Stimulated activated effector memory CD8-positive, alpha-beta T cell treated with anti-CD3 and anti-CD28 coated beads, Interleukin-12 subunit alpha, Interleukin-12 subunit beta, amount 100 ng/mL, for 72 hours (primary cell): Measurements from ENCODE around the gene F11R.
"Not testable (repeated sequence)": the region's sequence is repeated elsewhere in the genome, so short reads cannot be mapped to it uniquely, and the experiment has no call there.

Experiments used
- ATAC-seq: fragments of 150-1000 bp; cut with Tn5 transposase; 2 replicates; pipeline ENCODE4 v1.10.0; 2021
- DNase-seq, 2 donors: peaks; one replicate each; pipeline ENCODE4 v3.0.0; 2021 to 2022; ENCODE audit warnings: low spot score in 2 of 2
- H3K27ac Mint-ChIP-seq: one replicate; pipeline ENCODE4 v1.8.0; 2022; ENCODE audit warnings: mild to moderate bottlenecking, mixed read lengths
- H3K36me3 Mint-ChIP-seq: one replicate; pipeline ENCODE4 v1.8.0; 2022; ENCODE audit warnings: mild to moderate bottlenecking, mixed read lengths
- H3K4me1 Mint-ChIP-seq: one replicate; pipeline ENCODE4 v1.8.0; 2022; ENCODE audit warnings: mixed read lengths
- H3K4me3 Mint-ChIP-seq: one replicate; pipeline ENCODE4 v1.8.0; 2022; ENCODE audit warnings: mild to moderate bottlenecking, mixed read lengths
- H3K9me3 Mint-ChIP-seq: one replicate; pipeline ENCODE4 v1.8.0; 2022; ENCODE audit warnings: mixed read lengths

F11R gene

GRCh38 chr1:160978510-160978927, 42.4 kb downstream of the F11R start:
- H3K36me3 Mint-ChIP-seq = peaks cover 4% of the 10 kb centered on the region
- ATAC-seq (no peak), DNase-seq (no peak)
- no peaks in the 10 kb centered on the region for H3K9me3 Mint-ChIP-seq
- no peak overlapping the region for H3K27ac Mint-ChIP-seq
- H3K4me3 Mint-ChIP-seq = no peak overlapping the region
- H3K4me1 Mint-ChIP-seq = peaks cover 15% of the 10 kb centered on the region

DNA sequence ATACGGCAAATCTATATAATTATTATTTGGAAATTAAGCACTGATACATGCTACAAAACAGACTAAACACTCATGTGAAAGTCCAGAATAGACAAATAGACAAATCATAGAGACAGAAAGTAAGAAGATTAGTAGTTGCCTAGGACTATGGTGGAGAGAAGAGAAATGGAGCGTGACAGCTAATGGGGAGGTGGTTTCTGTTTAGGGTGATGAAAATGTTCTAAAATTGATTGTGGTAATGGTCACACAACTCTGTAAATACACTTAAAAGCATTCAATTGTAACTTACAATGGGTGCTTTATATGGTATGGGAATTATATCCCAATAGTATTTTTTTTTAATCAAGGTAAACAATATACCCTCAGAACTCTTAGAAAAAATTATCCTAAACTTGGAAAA, 45.9 kb downstream of the F11R start:
- DNase-seq = no peak
- peaks cover 8% of the 10 kb centered on the region for H3K4me1 Mint-ChIP-seq
- no peaks in the 10 kb centered on the region for H3K36me3 Mint-ChIP-seq
- no peak for ATAC-seq
- H3K4me3 Mint-ChIP-seq = no peak overlapping the region
- H3K9me3 Mint-ChIP-seq = no peaks in the 10 kb centered on the region
- no peak overlapping the region for H3K27ac Mint-ChIP-seq

- Mint-ChIP-seq H3K27ac (no peak overlapping the region), H3K4me1 (peaks cover 8% of the 10 kb centered on the region), H3K4me3 (no peak overlapping the region), H3K9me3 (no peaks in the 10 kb centered on the region), H3K36me3 (no peaks in the 10 kb centered on the region)
- no peak for DNase-seq
- ATAC-seq = no peak
These were observed 47.5 kb downstream of the F11R start for GRCh38 chr1:160973491-160973890.

GRCh38 chr1:160972939-160973338, 48.0 kb downstream of the F11R start:
- DNase-seq (no peak), ATAC-seq (no peak)
- Mint-ChIP-seq H3K4me1 (peaks cover 8% of the 10 kb centered on the region), H3K27ac (no peak overlapping the region), H3K4me3 (no peak overlapping the region), H3K36me3 (no peaks in the 10 kb centered on the region), H3K9me3 (no peaks in the 10 kb centered on the region)

GRCh38 chr1:160971618-160972056, 49.3 kb downstream of the F11R start:
- no peak overlapping the region for H3K27ac Mint-ChIP-seq
- no peaks in the 10 kb centered on the region for H3K9me3 Mint-ChIP-seq
- peaks cover 8% of the 10 kb centered on the region for H3K4me1 Mint-ChIP-seq
- H3K36me3 Mint-ChIP-seq = no peaks in the 10 kb centered on the region
- no peak overlapping the region for H3K4me3 Mint-ChIP-seq
- DNase-seq = no peak
- peak; percentile 97 for ATAC-seq

DNA sequence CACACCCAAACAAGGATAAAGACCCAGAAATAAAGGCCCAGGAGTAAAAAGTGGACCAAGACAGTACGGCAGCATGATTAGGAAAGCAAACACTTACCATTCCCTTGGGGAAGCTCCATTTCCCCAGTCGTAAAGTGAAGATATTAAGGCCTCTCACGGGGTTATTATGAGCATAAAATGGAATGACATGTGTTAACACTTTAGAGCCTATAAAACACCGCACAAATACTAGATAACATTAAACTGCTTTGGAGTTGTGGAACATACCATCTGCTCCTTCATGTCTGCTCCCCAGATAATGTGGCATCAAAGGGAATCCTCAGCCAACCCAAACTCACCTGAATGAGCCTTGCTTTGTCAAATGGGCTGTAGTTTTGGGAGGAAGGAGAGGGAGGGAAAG, 57.4 kb downstream of the F11R start:
- no peak overlapping the region for H3K27ac Mint-ChIP-seq
- H3K4me3 Mint-ChIP-seq = no peak overlapping the region
- no peak for DNase-seq
- no peak for ATAC-seq
- no peaks in the 10 kb centered on the region for H3K9me3 Mint-ChIP-seq
- H3K36me3 Mint-ChIP-seq = no peaks in the 10 kb centered on the region
- H3K4me1 Mint-ChIP-seq = no peaks in the 10 kb centered on the region

DNA sequence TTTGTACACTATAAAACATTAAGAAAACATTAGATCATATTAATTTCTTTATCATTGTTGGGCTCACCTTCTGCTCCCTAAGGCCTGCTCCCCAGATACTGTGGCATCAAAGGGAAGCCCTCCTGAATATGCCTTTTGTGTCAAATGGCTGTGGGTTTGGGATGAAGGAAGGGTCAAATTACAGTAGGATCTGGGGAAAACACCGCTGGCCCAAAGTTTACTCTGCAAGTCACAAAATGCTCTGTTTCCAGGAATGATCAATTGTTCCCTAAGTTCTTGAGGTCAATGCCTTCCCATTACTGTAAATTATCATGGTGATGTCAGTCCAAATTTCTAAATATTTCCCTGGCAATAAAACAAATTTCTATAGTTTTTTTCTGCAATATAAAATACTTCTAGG, 59.5 kb downstream of the F11R start:
- H3K4me3 Mint-ChIP-seq = no peak overlapping the region

DNA sequence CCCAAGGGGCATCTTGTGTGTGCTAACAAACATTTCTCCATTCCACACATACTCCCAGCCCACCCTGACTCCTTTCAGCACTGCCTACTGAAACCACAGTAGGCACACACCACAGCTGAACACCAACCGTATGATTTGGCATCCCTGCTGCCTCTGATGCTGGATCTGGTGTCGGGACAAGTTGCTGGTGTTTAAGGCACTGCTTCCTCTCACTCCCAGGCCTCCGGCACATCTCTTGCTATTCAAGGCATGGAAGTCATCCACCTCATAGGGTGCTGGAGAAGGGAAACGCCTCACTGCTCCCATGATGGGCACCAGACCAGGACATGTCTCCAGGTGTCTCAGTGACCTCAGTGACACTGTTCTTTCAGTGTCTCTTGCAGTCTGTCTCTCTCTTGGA, 64.0 kb downstream of the F11R start:
- no peak overlapping the region for H3K27ac Mint-ChIP-seq
- no peaks in the 10 kb centered on the region for H3K36me3 Mint-ChIP-seq
- no peak overlapping the region for H3K4me3 Mint-ChIP-seq
- peaks cover 6% of the 10 kb centered on the region for H3K4me1 Mint-ChIP-seq
- no peaks in the 10 kb centered on the region for H3K9me3 Mint-ChIP-seq
- no peak for ATAC-seq
- DNase-seq = no peak

More for the DNA sequence above, 59.5 kb downstream of the F11R start:
- ATAC-seq = no peak
- H3K4me1 Mint-ChIP-seq = no peaks in the 10 kb centered on the region
- no peaks in the 10 kb centered on the region for H3K9me3 Mint-ChIP-seq
- no peaks in the 10 kb centered on the region for H3K36me3 Mint-ChIP-seq
- DNase-seq = no peak
- no peak overlapping the region for H3K27ac Mint-ChIP-seq

DNA sequence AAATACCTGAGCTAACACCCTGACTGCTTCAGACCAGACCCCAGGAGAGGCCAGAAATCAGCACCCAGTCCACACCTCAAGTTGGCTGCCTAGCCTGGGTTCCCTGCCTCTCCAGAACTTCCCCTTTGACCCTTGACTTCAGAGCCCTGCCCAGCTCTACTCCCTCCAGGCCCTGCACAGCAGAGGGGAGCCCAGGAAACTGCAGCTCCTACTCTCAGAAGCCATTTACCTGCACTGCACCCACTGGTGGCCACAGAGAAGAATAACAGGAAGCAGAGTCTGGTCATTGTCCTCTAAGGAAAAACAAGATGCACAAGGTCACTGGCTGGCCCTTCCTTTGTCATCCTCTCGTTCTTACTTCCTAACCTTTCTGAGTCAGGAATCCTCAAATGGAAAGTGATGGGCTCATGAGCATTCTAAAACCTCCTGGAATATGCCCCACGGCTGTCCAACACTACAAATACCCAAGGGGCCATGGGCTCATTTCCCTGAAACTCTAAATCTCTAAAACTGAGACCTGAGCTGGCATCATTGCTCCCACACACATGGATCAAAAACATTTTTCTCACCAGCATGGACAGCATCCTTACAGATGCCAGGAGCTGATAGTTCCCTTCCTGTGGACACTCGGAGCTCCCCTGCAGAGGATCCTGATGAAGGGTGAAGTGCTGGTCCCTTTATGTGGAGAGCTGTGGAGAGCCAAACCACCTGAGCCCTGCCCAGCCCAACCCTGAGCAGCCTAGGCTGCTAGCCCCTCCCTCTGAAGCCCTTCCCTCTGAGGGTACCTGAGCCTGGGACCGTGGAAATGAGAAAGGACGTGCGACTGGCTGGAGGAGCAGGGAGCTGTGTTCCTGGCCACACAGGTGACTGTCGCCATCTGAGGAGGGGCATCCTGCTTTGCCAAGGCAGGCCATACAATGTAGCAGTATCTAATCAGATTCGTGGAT, 66.5 kb downstream of the F11R start, which contains the start of gene ITLN2:
Gene ITLN2 (minus strand): TSS at position 652 of the 947 bp plus-strand sequence. CDS start 68 bp downstream, at position 584.
- DNase-seq (peak in 1 of 2 donors; percentile 66), ATAC-seq (peak; percentile 76)
- Mint-ChIP-seq H3K4me1 (peaks cover 11% of the 10 kb centered on the region), H3K9me3 (no peaks in the 10 kb centered on the region), H3K4me3 (no peak within 1 kb of the TSS), H3K27ac (no peak within 1 kb of the TSS), H3K36me3 (no peaks in the 10 kb centered on the region)

- Mint-ChIP-seq H3K4me1 (peaks cover 18% of the 10 kb centered on the region), H3K27ac (peak overlapping the region; percentile 69), H3K4me3 (no peak overlapping the region), H3K36me3 (no peaks in the 10 kb centered on the region), H3K9me3 (no peaks in the 10 kb centered on the region)
- DNase-seq (no peak), ATAC-seq (no peak)
These were observed 67.9 kb downstream of the F11R start for GRCh38 chr1:160953030-160953429.

- no peak for ATAC-seq
- no peaks in the 10 kb centered on the region for H3K36me3 Mint-ChIP-seq
- no peaks in the 10 kb centered on the region for H3K9me3 Mint-ChIP-seq
- no peak overlapping the region for H3K4me3 Mint-ChIP-seq
- no peak overlapping the region for H3K27ac Mint-ChIP-seq
- no peak for DNase-seq
- H3K4me1 Mint-ChIP-seq = peaks cover 18% of the 10 kb centered on the region
These were observed 68.8 kb downstream of the F11R start for GRCh38 chr1:160952129-160952510.

GRCh38 chr1:160951443-160952128, 69.4 kb downstream of the F11R start:
- DNase-seq (peak; percentile 49 to 82), ATAC-seq (peak; percentile 92)
- H3K36me3 Mint-ChIP-seq = no peaks in the 10 kb centered on the region

DNA sequence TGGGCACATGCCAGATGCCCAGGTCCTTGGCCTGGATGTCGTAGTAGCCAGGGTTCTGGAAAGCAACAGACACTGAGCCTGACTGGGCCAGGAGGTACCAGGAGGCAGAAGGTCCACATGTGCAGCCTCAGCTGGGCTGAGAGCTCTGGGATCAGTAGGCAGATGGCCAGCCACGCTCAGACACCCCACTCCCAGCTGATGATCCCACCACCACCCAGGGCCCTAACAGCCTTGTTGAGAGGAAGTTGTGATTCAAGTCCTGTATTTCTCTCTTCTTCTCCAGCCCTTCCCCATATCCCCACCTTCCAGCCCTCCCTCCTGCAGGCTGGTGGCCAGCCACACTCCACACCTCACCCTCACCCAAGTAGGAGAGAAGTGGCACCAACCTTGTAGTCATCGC, 70.3 kb downstream of the F11R start:
- no peak overlapping the region for H3K27ac Mint-ChIP-seq
- H3K4me3 Mint-ChIP-seq = no peak overlapping the region
- peaks cover 18% of the 10 kb centered on the region for H3K4me1 Mint-ChIP-seq
- ATAC-seq (no peak), DNase-seq (no peak)
- H3K9me3 Mint-ChIP-seq = no peaks in the 10 kb centered on the region
- no peaks in the 10 kb centered on the region for H3K36me3 Mint-ChIP-seq

More at GRCh38 chr1:160951443-160952128, 69.4 kb downstream of the F11R start:
- Mint-ChIP-seq H3K4me3 (no peak overlapping the region), H3K9me3 (no peaks in the 10 kb centered on the region), H3K4me1 (peaks cover 18% of the 10 kb centered on the region), H3K27ac (no peak overlapping the region)

DNA sequence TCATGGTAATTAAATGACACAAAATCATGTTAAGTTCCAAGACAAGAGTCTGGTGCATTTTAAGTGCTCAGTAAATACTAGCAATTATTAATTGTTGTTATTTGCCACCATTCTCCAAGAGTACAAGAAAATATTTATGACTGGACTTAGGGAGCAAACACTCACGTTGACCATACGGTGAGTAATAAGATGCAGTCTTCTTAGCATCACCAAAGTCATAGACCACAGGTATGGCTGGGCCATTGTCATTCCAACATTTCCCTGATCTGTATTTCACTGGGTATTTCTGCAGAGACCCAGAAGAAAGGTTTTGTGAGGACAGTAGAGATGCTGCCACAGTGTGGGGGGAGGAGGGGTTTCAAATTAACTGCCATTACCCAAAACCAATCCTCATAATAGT, 71.1 kb downstream of the F11R start:
- Mint-ChIP-seq H3K36me3 (no peaks in the 10 kb centered on the region), H3K4me1 (peaks cover 18% of the 10 kb centered on the region), H3K27ac (no peak overlapping the region), H3K9me3 (no peaks in the 10 kb centered on the region), H3K4me3 (no peak overlapping the region)
- no peak for ATAC-seq
- DNase-seq = no peak

GRCh38 chr1:160949216-160949880, 71.6 kb downstream of the F11R start:
- H3K4me3 Mint-ChIP-seq, H3K9me3 Mint-ChIP-seq, ATAC-seq, H3K36me3 Mint-ChIP-seq, H3K27ac Mint-ChIP-seq, DNase-seq: not testable (repeated sequence)
- peaks cover 17% of the 10 kb centered on the region for H3K4me1 Mint-ChIP-seq
